Measurements from ENCODE around the gene C16orf92.
"Not testable (repeated sequence)": the region's sequence is repeated elsewhere in the genome, so short reads cannot be mapped to it uniquely, and the experiment has no call there.

C16orf92 gene

GRCh38 chr16:30005341-30006094, 17.5 kb upstream of the C16orf92 start:
- peak; percentile 87 for DNase-seq (ENCODE audit: low spot score)

DNA sequence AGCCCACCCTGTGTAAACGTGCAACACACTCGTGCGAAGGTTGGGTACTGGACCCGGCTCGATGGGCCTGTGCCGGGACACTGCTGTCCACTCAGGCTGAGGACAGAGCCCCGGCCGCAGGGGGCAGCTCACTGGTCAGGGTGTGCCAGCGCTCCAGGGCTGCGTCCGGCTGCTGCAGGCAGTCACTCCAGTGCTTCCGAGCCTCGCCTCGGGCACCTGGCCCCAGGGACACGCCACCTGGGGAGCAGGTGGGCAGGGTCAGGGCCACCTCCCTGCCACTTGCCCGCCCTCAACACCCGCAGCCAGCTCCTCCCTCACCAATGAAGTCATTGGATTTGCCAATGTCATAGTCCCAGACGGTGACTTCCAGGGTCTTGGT, 16.9 kb upstream of the C16orf92 start:
- no peak for DNase-seq (ENCODE audit: low spot score)

DNA sequence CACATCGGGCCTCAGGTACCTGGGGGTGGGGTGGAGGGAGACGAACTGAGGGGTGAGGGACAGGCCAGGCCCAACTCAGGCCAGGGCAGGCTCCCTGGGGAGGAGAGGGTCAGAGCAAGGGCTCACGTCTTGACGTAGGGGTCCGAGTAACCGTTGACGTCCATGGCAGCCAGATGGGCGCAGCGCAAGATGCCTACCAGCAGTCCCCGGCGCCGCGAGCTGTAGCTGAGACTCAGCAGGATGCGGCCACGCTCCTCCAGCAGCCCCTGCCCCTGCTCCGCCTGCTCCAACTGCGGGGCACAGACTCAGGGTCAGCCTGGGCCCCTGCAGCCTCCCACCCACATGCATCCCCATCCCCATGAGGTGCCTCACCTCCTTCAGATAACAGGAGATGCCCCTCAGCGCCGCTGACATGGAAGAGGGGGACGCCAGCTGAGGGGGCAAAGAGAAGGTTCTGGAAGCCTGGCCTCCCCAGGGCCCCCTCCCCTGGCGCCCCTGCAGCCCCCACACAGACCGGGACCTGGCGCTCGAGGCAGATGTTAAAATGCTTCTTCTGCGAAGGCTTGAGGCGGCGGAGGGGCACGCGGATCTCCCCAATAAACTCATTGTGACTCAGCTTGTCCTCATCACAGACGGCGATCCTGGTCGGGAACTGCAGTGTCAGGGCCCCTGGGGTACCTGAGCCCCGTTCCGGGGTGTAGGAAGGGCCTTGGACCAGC, 16.2 kb upstream of the C16orf92 start:
- no peak for DNase-seq (ENCODE audit: low spot score)

DNA sequence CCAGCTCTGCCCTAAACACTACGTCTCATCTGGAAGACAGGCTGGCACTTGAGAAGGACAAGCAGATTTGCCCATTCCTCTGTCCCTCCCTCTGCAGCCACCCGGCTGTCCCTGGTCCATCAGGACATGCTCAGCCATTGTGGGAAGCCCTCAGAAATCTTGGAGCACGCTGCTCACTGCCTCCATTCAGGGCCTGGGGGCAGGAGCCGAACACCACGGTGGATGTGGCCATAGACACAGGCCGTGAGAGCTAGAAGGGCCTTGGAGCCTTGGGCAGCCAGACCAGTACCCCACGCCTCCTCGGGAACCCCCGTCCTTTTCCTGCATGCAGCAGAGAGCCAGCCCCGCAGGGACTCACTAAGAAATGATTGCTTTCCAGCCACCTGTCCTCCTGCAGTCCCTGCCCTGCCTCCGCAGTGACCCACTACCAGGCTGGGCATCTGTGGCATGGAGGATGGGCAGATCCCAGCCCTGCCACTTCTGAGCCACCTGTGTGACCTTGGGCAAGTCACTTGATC, 15.6 kb upstream of the C16orf92 start:
- DNase-seq (ENCODE audit: low spot score) = no peak

GRCh38 chr16:30009085-30009862, 13.7 kb upstream of the C16orf92 start:
- DNase-seq (ENCODE audit: low spot score) = no peak

- no peak for DNase-seq (ENCODE audit: low spot score)
Observed at GRCh38 chr16:30009990-30010843, 12.8 kb upstream of the C16orf92 start.

GRCh38 chr16:30010844-30011713, 11.9 kb upstream of the C16orf92 start, which contains the start of gene DOC2A:
Gene DOC2A, minus strand, starts transcription at chr16:30011027. Its CDS starts 805 bp downstream, at chr16:30010222.
- DNase-seq (ENCODE audit: low spot score) = peak; percentile 53

GRCh38 chr16:30011714-30012504, 11.1 kb upstream of the C16orf92 start:
- DNase-seq (ENCODE audit: low spot score) = no peak

DNA sequence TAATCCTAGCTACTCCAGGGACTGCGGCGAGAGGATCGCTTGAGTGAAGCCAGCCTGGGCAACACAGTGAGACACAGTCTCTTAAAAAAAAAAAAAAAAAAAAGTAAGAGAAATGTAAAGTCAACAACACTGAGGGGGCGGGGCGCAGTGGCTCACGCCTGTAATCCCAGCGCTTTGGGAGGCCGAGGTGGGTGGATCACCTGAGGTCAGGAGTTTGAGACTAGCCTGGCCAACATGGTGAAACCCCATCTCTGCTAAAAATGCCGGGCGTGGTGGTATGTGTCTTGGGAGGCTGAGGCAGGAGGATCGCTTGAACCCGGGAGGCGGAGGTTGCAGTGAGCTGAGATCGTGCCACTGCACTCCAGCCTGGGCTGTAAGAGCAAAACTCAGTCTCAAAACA, 10.4 kb upstream of the C16orf92 start:
- not testable (repeated sequence) for DNase-seq (ENCODE audit: low spot score)

DNA sequence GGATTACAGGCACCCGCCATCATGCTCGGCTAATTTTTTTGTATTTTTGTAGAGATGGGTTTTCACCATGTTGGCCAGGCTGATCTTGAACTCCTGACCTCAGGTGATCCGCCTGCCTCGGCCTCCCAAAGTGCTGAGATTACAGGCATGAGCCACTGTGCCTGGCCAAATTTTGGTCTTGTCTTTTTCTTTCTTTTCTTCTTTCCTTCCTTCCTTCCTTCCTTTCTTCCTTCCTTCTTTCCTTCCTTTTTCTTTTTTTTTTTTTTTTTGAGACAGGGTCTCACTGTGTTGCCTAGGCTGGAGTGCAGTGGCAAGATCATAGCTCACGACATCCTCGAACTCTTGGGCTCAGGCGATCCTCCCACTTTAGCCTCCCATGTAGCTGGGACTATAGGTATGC, 7.5 kb upstream of the C16orf92 start:
- DNase-seq (ENCODE audit: low spot score) = not testable (repeated sequence)

DNA sequence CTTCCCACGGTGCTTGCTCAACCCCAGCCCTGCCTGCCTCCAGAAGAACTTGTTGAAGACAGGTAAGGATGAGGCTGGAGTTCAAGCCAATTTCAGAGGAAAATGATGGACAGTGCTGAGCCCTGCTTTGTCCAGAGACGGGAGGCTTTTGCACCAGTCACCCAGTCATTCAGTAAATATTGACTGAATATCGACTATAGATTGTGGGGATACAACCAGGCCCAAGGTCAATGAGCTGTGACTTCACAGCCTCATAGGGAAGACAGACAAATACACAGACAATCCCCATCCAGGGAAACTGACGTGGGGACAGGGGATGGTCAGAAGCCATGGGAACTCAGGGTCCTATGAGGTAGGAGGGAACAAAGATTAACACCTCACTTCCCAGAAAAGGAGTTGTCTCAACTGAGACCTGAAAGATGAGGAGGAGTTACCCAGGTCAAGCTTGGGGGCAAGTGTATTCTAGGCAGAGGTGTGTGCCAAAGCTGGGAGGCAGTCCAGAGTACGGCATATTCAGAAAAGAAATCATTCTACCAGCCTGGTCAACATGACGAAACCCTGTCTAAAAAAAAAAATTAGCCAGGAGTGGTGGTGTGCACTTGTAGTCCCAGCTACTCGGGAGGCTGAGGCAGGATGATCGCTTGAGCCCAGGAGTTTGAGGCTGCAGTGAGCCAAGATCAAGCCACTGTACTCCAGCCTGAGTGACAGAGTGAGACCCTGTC, 6.3 kb upstream of the C16orf92 start:
- no peak for DNase-seq (ENCODE audit: low spot score)

DNA sequence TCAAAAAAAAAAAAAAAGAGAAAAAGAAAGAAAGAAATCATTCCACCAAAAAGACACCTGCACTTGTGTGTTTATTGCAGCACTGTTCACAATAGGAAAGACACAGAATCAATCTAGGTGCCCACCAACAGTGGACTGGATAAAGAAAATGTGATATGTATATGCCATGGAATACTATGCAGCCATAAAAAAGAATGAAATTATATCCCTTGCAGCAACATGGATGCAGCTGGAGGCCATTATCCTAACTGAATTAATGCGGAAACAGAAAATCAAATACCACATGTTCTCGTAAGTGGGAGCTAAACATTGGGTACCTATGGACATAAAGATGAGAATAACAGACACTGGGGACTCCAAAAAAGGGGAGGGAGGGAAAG, 5.7 kb upstream of the C16orf92 start:
- no peak for DNase-seq (ENCODE audit: low spot score)

GRCh38 chr16:30017937-30018336, 5.1 kb upstream of the C16orf92 start:
- not testable (repeated sequence) for DNase-seq (ENCODE audit: low spot score)

GRCh38 chr16:30018731-30019158, 4.3 kb upstream of the C16orf92 start:
- no peak for DNase-seq (ENCODE audit: low spot score)

GRCh38 chr16:30023586-30023985, 588 bp downstream of the C16orf92 start:
- no peak for DNase-seq (ENCODE audit: low spot score)

DNA sequence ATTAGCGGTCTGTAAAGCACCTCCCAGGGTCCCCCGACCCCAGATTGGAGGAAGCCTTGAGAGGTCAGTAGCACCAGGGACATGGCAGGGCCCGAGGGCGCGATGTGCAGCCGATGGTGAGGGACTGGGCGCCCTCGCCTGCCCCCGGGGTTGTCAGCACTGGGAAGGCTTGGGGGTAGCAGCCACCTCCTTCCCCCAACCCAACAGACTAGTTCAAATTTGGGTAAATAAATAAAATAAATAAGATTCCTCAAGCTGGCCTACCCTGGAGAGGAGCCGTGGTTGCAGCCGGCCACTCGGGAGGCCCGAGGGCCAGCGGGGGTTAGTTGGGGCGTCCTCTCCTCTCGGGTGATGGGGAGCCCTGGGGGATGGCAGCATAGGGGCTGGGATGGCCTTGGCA, 1.5 kb downstream of the C16orf92 start:
- no peak for DNase-seq (ENCODE audit: low spot score)

DNA sequence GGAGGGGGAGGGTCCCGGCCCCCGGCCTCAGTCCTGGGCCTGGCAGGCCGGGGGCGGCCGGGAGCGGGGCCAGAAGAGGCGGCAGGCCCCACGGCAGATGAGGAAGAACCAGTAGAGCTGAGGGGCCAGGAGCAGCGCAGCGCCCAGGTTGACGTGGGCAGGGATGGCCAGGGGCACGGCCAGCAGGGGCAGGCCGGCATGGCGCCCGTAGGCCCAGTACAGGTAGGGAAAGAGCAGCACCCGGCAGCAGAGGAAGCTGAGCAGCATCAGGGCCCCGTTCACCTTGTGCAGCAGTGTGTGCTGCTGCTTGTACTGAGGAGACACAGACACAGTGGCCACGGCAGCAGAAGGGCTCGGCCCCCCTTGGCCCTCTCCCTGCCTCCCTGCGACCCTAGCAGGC, 2.2 kb downstream of the C16orf92 start:
- no peak for DNase-seq (ENCODE audit: low spot score)

DNA sequence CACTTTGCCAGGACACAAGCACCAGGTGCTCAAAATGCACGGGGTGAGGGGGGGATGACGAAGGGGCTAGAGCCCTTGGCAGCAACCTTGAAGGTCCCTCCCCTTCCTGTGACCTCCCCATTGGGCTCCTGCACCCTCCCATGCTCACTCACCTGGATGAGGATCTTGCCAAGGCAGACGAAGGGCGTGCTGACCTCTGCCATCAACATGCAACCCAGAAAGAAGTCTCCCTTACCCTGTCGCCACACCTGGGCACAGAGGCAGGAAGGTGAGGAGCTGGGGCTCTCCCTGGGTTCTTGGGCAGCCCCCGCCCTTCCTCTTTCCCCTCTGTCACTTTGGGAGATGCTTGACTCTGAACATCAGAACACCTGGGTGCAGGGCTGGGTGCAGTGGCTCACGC, 2.6 kb downstream of the C16orf92 start:
- no peak for DNase-seq (ENCODE audit: low spot score)

DNA sequence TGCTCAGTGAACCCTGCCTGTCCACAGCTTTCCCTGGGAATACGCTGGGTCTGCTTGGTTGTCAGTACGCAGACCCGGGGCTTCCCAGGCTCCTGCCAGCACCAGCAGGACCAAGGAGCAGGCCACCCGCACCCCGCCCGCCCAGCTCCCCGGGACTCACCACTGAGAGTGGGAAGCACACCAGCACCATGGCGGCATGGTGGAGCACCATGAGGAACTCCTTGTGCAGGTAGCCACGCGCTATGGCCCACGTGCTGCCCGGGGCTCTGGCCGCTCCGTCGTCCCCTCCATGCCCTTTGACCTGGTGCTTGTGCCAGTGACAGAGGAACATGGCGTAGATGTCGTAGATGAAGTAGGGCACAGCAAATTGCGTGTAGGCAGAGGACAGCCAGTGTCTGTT, 3.5 kb downstream of the C16orf92 start:
- no peak for DNase-seq (ENCODE audit: low spot score)
